ENCODE data around the gene MYMX. TPM values are rescaled to one million over a fixed set of nuclear protein-coding genes. Genes with fewer than 3 reads are reported as not detected.

The MYMX gene
- total RNA-seq, 2 donors from 2014 or later, result not detected

DNA sequence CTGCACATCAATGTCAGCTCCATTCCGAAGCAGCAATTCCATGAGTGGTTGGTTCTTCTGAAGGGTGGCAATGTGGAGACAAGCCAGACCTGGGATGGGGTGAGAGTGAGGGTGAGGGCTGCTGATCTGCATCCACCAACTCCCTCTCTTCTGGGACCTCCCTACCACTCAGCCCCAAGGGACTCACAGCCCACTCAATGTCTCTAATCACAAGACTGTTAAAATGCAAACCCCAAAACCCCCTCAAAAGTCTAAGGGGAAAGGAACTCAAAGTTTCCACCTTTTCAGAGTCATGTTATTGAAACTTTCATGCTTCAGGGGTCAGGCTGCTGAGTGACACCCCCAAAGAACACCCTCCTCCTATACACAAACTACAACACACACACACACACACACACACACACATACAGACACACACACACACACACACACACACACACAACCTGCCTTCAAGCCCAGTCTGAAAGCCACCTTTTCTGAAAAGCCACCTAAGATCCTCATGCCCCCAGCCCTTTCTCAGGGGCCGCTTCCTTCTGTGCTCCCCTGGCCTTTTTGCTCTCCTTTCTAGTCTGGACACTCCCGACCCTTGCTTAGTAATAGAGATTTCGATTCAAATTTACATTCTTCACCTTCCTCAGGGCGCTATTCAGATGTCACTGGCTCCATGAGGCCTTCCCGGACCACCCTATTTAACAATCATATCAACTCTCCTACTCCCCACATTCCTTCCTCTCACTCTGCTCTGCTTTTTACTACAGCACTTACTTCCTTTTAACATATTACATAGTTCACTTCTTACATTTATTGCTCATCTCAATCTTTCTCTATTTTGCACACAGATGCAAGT is 43.9 kb downstream of the MYMX start:
- Histone ChIP-seq H3K27me3 (no peaks in the 10 kb centered on the region), H3K9ac (ENCODE audit: low read depth in 2 of 2, low read length in 2 of 2) (no peak overlapping the region), H3K4me3 (no peak overlapping the region), H3K4me1 (peaks cover 18% of the 10 kb centered on the region), H3K27ac (no peak overlapping the region), H3K36me3 (peaks cover 8% of the 10 kb centered on the region), H3K9me3 (no peaks in the 10 kb centered on the region)
- DNase-seq, result no peak
- TF ChIP-seq, protein P1, sequence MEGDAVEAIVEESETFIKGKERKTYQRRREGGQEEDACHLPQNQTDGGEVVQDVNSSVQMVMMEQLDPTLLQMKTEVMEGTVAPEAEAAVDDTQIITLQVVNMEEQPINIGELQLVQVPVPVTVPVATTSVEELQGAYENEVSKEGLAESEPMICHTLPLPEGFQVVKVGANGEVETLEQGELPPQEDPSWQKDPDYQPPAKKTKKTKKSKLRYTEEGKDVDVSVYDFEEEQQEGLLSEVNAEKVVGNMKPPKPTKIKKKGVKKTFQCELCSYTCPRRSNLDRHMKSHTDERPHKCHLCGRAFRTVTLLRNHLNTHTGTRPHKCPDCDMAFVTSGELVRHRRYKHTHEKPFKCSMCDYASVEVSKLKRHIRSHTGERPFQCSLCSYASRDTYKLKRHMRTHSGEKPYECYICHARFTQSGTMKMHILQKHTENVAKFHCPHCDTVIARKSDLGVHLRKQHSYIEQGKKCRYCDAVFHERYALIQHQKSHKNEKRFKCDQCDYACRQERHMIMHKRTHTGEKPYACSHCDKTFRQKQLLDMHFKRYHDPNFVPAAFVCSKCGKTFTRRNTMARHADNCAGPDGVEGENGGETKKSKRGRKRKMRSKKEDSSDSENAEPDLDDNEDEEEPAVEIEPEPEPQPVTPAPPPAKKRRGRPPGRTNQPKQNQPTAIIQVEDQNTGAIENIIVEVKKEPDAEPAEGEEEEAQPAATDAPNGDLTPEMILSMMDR (IDR thresholded peaks at IDR 0.05), result no peak
- intact Hi-C loops (cut with DNase I), result no loop called here

DNA sequence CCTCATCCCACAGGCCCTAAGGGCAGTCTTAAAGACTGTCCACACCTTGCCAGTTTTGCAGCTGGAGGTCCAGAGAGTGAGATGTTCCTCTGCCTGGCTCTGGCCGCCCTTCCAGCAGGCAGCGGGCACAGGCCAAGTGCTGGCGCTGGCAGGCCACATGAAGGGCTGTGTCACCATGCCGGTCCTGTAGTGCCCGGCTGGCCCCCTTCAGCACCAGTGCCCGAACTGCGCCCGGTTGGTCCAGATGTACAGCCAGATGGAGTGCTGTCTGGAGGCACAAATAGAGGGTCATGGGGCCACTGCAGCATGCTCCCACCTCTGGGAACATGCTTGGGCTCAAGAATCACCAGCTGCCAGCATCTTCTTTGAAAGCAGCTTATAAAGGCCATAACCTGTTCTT is 44.9 kb downstream of the MYMX start:
- TF ChIP-seq, protein P1 (IDR thresholded peaks at IDR 0.05), result no peak
- Histone ChIP-seq H3K9me3 (no peaks in the 10 kb centered on the region), H3K4me3 (no peak overlapping the region), H3K27ac (no peak overlapping the region), H3K27me3 (no peaks in the 10 kb centered on the region), H3K36me3 (peaks cover 8% of the 10 kb centered on the region), H3K9ac (ENCODE audit: low read depth in 2 of 2, low read length in 2 of 2) (no peak overlapping the region), H3K4me1 (peaks cover 13% of the 10 kb centered on the region)
- intact Hi-C loops (cut with DNase I), result no loop called here
- no peak for DNase-seq

DNA sequence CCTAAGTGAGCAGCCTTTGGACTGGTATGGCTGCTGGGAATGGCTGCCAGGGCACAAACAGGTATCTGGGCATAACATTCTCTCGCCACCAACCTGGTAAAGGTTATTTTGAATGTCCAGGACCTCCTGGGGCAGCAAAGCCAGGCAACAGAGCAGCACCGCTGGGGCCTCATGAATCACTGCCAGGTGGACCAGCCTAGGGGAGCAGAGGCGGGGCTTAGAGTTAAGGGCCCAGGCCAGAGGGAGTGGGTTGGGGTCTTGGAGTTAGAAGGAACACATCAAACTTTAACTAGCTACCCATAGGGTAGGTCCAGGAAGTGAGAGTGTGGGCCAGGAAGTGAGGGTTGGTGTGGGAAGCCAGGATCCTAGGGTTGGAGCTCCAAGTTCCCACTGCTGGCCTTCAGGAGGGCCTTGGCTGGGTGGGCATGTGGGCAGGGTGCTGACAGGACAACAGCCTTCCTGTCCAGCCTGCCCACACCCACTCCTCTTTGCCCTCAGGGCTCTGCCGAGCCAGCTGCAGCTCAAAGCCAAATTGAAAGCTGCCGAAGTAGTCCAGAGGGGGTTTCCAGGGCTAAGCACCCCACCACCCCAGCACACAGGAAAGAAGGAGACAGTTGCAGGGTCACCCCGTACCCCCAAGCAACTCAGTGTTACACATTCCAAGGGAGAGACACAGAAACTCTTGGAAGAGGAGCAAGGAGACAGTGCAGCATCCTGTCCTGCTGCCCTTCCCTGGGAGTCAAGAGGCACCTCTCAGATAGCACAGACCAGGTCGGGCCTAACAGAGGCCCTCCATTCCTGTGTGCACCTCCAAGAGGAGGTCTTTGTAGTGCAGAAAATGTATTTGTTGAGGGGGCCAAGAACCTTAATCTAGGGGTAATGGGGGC is 46.0 kb downstream of the MYMX start:
- Histone ChIP-seq H3K9me3 (no peaks in the 10 kb centered on the region), H3K36me3 (peaks cover 8% of the 10 kb centered on the region), H3K4me1 (peaks cover 10% of the 10 kb centered on the region), H3K27me3 (no peaks in the 10 kb centered on the region), H3K27ac (no peak overlapping the region), H3K9ac (ENCODE audit: low read depth in 2 of 2, low read length in 2 of 2) (peak overlapping the region; percentile 89 to 95), H3K4me3 (peak overlapping the region; percentile 92)
- intact Hi-C loops (cut with DNase I), result no loop called here
- TF ChIP-seq, protein P1 (IDR thresholded peaks at IDR 0.05), result no peak
- no peak for DNase-seq

DNA sequence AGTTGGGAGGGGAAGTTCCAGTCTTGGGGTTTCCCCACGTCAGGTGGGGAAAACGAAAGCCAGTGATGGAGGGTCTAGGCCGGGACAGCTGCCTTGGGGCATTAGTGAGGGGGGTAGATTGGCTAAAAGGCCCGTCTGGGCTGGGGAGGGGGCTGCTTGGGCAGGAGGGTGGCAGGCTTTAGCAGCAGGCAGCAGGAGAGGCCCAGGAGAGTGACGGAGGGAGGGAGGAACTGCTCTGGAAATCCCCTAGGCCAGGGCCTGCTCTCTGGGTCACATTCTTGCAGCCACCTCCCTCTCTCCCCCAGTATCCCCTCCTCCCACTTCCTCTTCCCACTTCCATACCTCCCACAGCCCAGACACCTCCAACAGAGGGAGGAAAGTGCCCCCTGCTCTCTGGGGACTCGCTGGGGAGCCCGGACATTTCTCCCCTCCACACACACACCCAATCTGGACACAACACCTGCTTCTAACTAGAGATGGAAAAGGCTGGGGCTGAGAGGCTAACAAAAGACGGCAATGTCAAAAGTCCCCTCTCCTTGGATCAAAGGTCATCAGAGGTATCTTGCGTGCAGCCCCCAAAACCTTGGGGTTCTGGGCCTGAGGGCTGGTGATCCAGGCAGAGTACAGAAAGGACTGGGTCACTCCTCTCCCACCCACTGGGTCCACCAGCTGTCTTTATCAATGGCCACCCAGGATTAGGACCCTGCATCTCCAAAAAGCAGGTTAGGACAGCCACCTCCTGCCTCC is 46.8 kb downstream of the MYMX start:
- Histone ChIP-seq H3K4me3 (peak overlapping the region; percentile 92), H3K4me1 (peaks cover 10% of the 10 kb centered on the region), H3K27me3 (no peaks in the 10 kb centered on the region), H3K9me3 (no peaks in the 10 kb centered on the region), H3K9ac (ENCODE audit: low read depth in 2 of 2, low read length in 2 of 2) (peak overlapping the region; percentile 89 to 95), H3K36me3 (peaks cover 8% of the 10 kb centered on the region), H3K27ac (peak overlapping the region; percentile 85)
- TF ChIP-seq, protein P1 (IDR thresholded peaks at IDR 0.05), result no peak
- DNase-seq, result peak; percentile 56
- intact Hi-C loops (cut with DNase I), result no loop called here

Measured in colonic mucosa (tissue), 4 donors.